ENCODE data around the gene ELF2. TPM values are rescaled to one million over a fixed set of nuclear protein-coding genes. Genes with fewer than 3 reads are reported as not detected.

Gene ELF2
- total and polyA plus RNA-seq, 2 of the 8 experiments (the other 6 are each of a cell fraction or from before 2014, with no cell fraction given) = 21.1 to 44.3 TPM

DNA sequence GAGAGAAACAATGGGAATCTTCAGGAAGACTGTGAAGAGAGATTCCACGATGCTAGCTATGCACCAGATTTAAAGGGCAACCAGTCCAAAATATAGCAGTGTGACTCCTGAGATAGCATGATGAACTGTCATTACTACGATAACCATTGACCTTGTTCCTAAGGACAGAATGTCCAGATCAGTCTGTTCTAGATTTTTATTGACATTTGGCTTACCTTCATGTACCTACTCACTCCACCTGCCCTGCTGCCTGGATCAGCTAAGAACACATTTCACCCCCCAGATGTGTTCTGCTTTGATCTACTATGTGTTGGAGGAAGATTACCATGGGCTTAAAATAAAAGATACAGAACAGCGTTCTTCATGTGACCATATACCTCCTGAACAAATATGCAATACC lies 50.1 kb downstream of the ELF2 start (continued):
- TF ChIP-seq CTBP2 (IDR thresholded peaks at IDR 0.05; ENCODE audit: borderline replicate concordance, insufficient read depth, insufficient read length, low read length) = no peak
- no peak for TF ChIP-seq NANOG (IDR thresholded peaks at IDR 0.05; ENCODE audit: insufficient read depth, low read depth, low read length, poor library complexity, severe bottlenecking)
- no peak for TF ChIP-seq RXRA (IDR thresholded peaks at IDR 0.05; ENCODE audit: insufficient read depth, low read depth, low read length)
- TF ChIP-seq HDAC6 (IDR thresholded peaks at IDR 0.05; ENCODE audit: low read depth, low read length) = no peak
- TF ChIP-seq BCL11A (IDR thresholded peaks at IDR 0.05; ENCODE audit: low read depth in 2 of 2, low read length in 2 of 2) = no peak
- TF ChIP-seq CHD1 (IDR thresholded peaks at IDR 0.05; ENCODE audit: low read depth, low read length) = no peak
- no peak for TF ChIP-seq HDAC2 (IDR thresholded peaks at IDR 0.05; ENCODE audit: borderline replicate concordance in 1 of 2, low read depth in 2 of 2, low read length in 2 of 2)
- TF ChIP-seq TCF12 (IDR thresholded peaks at IDR 0.05; ENCODE audit: low read depth, low read length) = no peak
